HepG2 (cell line): ENCODE measurements around the gene CARD8. TPM values are rescaled to one million over a fixed set of nuclear protein-coding genes. Genes with fewer than 3 reads are reported as not detected.

Experiments
- ATF1 ChIP-seq: IDR thresholded peaks from 2 replicates; pipeline ENCODE4 v1.6.1; 2016; ENCODE audit warnings: mild to moderate bottlenecking, control low read depth
- DNMT1 ChIP-seq: sonication (generic); formaldehyde crosslinking; IDR thresholded peaks from 2 replicates; pipeline ENCODE4 v1.5.1; 2020; ENCODE audit warnings: mild to moderate bottlenecking, missing genetic modification reagents
- DRAP1 ChIP-seq: IDR thresholded peaks from 2 replicates; pipeline ENCODE4 v1.6.1; 2016; ENCODE audit warnings: missing genetic modification reagents, missing compliant biosample characterization
- ELF4 ChIP-seq: sonication (generic); formaldehyde crosslinking; IDR thresholded peaks from 2 replicates; pipeline ENCODE4 v1.5.0; 2020; ENCODE audit warnings: missing genetic modification reagents, mild to moderate bottlenecking, moderate library complexity, borderline replicate concordance
- FOXK2 ChIP-seq: fragments of 450-650 bp; IDR thresholded peaks from 2 replicates; pipeline ENCODE4 v1.6.1; 2016
- KDM5A ChIP-seq: fragments of 200-600 bp; sonication (generic); IDR thresholded peaks from 2 replicates; pipeline ENCODE4 v1.7.0; 2018; ENCODE audit warnings: antibody characterized with exemption, mild to moderate bottlenecking, low read length, borderline replicate concordance
- KLF9 ChIP-seq: IDR thresholded peaks from 2 replicates; pipeline ENCODE4 v1.6.1; 2016; ENCODE audit warnings: low read depth
- MAFG ChIP-seq: sonication (generic); formaldehyde crosslinking; IDR thresholded peaks from 2 replicates; pipeline ENCODE4 v1.5.1; 2020; ENCODE audit warnings: mild to moderate bottlenecking, missing genetic modification reagents
- PAWR ChIP-seq: sonication (generic); formaldehyde crosslinking; IDR thresholded peaks from 2 replicates; pipeline ENCODE4 v1.4.0; 2020; ENCODE audit warnings: missing genetic modification reagents, mild to moderate bottlenecking, borderline replicate concordance
- RXRA ChIP-seq: sonication (generic); formaldehyde crosslinking; IDR thresholded peaks from 2 replicates; pipeline ENCODE4 v1.5.1; 2020; ENCODE audit warnings: missing genetic modification reagents
- SOX6 ChIP-seq, 2 experiments: fragments of 450-650 bp in 1 of 2; sonication (generic) in 1 of 2; formaldehyde crosslinking in 1 of 2; IDR thresholded peaks; 2 replicates each; pipeline versions ENCODE4 v1.4.0 to v1.6.1; 2017 to 2020; ENCODE audit warnings: antibody characterized with exemption in 1 of 2, mild to moderate bottlenecking in 1 of 2, missing genetic modification reagents in 1 of 2
- ZBTB7B ChIP-seq: sonication (generic); formaldehyde crosslinking; IDR thresholded peaks from 2 replicates; pipeline ENCODE4 v1.4.0; 2020; ENCODE audit warnings: missing genetic modification reagents
- ZGPAT ChIP-seq: IDR thresholded peaks from 2 replicates; pipeline ENCODE4 v1.6.1; 2016; ENCODE audit warnings: mild to moderate bottlenecking
- ZNF18 ChIP-seq: sonication (generic); formaldehyde crosslinking; IDR thresholded peaks from 2 replicates; pipeline ENCODE4 v1.8.0; 2022; ENCODE audit warnings: mild to moderate bottlenecking, missing genetic modification reagents; ENCODE audit not compliant: insufficient replicate concordance
- ZNF274 ChIP-seq: sonication (generic); formaldehyde crosslinking; IDR thresholded peaks from 2 replicates; pipeline ENCODE4 v1.5.1; 2020; ENCODE audit warnings: mild to moderate bottlenecking, missing genetic modification reagents
- ZNF564 ChIP-seq: sonication (generic); formaldehyde crosslinking; IDR thresholded peaks from 2 replicates; pipeline ENCODE4 v1.8.1; 2023; ENCODE audit warnings: mild to moderate bottlenecking, missing genetic modification reagents
- ZNF782 ChIP-seq: sonication (generic); formaldehyde crosslinking; IDR thresholded peaks from 2 replicates; pipeline ENCODE4 v1.4.0; 2020; ENCODE audit warnings: missing genetic modification reagents, mild to moderate bottlenecking, borderline replicate concordance
- ZSCAN9 ChIP-seq: IDR thresholded peaks from 2 replicates; pipeline ENCODE4 v1.6.1; 2016; ENCODE audit warnings: borderline replicate concordance
- polyA plus RNA-seq, 8 experiments: library from polyadenylated mRNA; depleted of rRNA in 3 of 8; stranded (reverse) in 7 of 8; unstranded in 1 of 8; fragments of >200 nt; fragmentation: Illumina TruSeq in 4 of 8; extraction: Trizol in 4 of 8; gene quantifications; 2 replicates each; pipeline versions ENCODE4 v1.2.1 to v1.2.3, GENCODE V29; 2011 to 2016; ENCODE audit warnings: low read depth in 4 of 8, missing spikeins in 1 of 8, mixed read lengths in 1 of 8; ENCODE audit not compliant: insufficient read depth in 1 of 8
- total RNA-seq, 5 experiments: library from RNA; depleted of rRNA; stranded (reverse); fragments of >200 nt; fragmentation: Illumina TruSeq; extraction: Trizol; gene quantifications; 2 replicates each; pipeline ENCODE4 v1.2.3, GENCODE V29; 2016; ENCODE audit warnings: low read depth in 1 of 5
- TF ChIP-seq, protein P1 (sequence below): sonication (generic); formaldehyde crosslinking; IDR thresholded peaks from 2 replicates; pipeline ENCODE4 v1.4.0; 2020; ENCODE audit warnings: missing genetic modification reagents, mild to moderate bottlenecking, borderline replicate concordance
- TF ChIP-seq, protein P2 (sequence below): sonication (generic); formaldehyde crosslinking; conservative IDR thresholded peaks from 2 replicates; pipeline ENCODE4 v1.4.0; 2020; ENCODE audit warnings: missing genetic modification reagents

The CARD8 gene
- total and polyA plus RNA-seq, 2 of the 13 experiments (the other 11 are each of a cell fraction or from before 2014, with no cell fraction given) = 15.0 to 19.2 TPM

GRCh38 chr19:48255376-48256303 is at the start of gene CARD8 (continued):
- TF ChIP-seq ZGPAT (CRISPR knock-in tag) = peak; percentile 37; the same call in 1 of the 2 replicates
- TF ChIP-seq ZNF274 (CRISPR knock-in tag) = no peak
- TF ChIP-seq RXRA (CRISPR knock-in tag) = no peak
- no peak for TF ChIP-seq FOXK2
- TF ChIP-seq ZBTB7B (CRISPR knock-in tag) = 0 out of 2 replicates have a peak, but pooled peaks have one; percentile 36
- no peak for TF ChIP-seq DNMT1 (CRISPR knock-in tag)
- TF ChIP-seq ZNF564 (CRISPR knock-in tag) = no peak
- no peak for TF ChIP-seq MAFG (CRISPR knock-in tag)
- TF ChIP-seq SOX6 (IDR thresholded peaks at IDR 0.05) = no peak
- no peak; the same call in 1 of the 2 replicates for TF ChIP-seq SOX6 (CRISPR knock-in tag; IDR thresholded peaks at IDR 0.05)
- TF ChIP-seq ATF1 (CRISPR knock-in tag) = no peak
- no peak for TF ChIP-seq ZNF18 (CRISPR knock-in tag)
- TF ChIP-seq, protein P1, sequence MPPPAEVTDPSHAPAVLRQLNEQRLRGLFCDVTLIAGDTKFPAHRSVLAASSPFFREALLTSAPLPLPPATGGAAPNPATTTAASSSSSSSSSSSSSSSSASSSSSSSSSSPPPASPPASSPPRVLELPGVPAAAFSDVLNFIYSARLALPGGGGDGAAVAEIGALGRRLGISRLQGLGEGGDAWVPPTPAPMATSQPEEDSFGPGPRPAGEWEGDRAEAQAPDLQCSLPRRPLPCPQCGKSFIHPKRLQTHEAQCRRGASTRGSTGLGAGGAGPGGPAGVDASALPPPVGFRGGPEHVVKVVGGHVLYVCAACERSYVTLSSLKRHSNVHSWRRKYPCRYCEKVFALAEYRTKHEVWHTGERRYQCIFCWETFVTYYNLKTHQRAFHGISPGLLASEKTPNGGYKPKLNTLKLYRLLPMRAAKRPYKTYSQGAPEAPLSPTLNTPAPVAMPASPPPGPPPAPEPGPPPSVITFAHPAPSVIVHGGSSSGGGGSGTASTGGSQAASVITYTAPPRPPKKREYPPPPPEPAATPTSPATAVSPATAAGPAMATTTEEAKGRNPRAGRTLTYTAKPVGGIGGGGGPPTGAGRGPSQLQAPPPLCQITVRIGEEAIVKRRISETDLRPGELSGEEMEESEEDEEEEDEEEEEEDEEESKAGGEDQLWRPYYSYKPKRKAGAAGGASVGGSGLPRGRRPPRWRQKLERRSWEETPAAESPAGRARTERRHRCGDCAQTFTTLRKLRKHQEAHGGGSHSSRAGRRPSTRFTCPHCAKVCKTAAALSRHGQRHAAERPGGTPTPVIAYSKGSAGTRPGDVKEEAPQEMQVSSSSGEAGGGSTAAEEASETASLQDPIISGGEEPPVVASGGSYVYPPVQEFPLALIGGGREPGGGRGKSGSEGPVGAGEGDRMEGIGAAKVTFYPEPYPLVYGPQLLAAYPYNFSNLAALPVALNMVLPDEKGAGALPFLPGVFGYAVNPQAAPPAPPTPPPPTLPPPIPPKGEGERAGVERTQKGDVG (CRISPR knock-in tag) = no peak
- TF ChIP-seq PAWR (CRISPR knock-in tag) = no peak
- TF ChIP-seq DRAP1 (CRISPR knock-in tag) = peak; percentile 77
- TF ChIP-seq KLF9 (CRISPR knock-in tag) = no peak
- TF ChIP-seq KDM5A = peak; percentile 83; the same call in 1 of the 2 replicates
- no peak for TF ChIP-seq ELF4
- TF ChIP-seq ZSCAN9 (CRISPR knock-in tag) = 0 out of 2 replicates have a peak, but pooled peaks have one; percentile 45
- TF ChIP-seq, protein P2, sequence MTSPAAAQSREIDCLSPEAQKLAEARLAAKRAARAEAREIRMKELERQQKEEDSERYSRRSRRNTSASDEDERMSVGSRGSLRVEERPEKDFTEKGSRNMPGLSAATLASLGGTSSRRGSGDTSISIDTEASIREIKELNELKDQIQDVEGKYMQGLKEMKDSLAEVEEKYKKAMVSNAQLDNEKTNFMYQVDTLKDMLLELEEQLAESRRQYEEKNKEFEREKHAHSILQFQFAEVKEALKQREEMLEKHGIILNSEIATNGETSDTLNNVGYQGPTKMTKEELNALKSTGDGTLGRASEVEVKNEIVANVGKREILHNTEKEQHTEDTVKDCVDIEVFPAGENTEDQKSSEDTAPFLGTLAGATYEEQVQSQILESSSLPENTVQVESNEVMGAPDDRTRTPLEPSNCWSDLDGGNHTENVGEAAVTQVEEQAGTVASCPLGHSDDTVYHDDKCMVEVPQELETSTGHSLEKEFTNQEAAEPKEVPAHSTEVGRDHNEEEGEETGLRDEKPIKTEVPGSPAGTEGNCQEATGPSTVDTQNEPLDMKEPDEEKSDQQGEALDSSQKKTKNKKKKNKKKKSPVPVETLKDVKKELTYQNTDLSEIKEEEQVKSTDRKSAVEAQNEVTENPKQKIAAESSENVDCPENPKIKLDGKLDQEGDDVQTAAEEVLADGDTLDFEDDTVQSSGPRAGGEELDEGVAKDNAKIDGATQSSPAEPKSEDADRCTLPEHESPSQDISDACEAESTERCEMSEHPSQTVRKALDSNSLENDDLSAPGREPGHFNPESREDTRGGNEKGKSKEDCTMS = 0 out of 2 replicates have a peak, but pooled peaks have one; percentile 59
- TF ChIP-seq ZNF782 (CRISPR knock-in tag) = no peak
